ENCODE measurements around the gene BNIP3. TPM values are rescaled to one million over a fixed set of nuclear protein-coding genes. Genes with fewer than 3 reads are reported as not detected.
A peak's percentile ranks its signal among the peaks of the same experiment; 100 is the strongest.
"Not testable (repeated sequence)": the region's sequence is repeated elsewhere in the genome, so short reads cannot be mapped to it uniquely, and the experiment has no call there.

The BNIP3 gene
- total RNA-seq, 2 donors from 2014 or later = 6.9 to 51.7 TPM

DNA sequence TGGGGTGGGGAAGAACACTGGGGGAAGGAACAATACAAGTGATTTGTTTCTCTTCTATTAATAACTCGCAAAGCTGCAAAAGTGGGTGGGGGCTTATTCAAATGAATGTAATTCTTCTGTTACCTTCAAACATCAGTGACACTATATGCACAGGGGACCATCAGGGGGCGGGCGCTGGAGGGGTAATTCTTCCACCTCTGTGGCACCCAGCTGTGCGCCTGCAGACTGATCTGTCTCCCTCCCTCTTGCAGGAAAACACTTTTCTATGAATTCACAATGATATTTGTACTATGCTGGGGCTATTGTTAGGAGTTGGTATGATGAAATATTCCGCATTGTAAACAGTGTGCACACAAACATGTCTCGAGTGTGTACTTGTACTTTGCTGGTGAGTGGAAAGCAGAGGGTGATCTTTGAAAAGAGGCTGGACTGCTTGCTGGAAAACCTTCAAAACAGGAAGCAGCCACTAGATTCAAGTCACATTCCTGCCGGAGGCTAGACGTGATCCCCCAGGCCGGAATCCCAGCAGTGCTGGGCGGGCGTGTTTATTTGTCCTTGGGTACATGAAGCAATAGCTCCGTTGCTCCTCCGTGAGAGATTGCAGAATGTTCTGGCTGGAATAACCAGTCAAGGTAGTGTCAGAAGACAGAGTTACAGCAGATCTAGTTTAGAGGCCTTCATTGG lies 15.8 kb upstream of the BNIP3 start:
- intact Hi-C loops (cut with DNase I) = no loop called here
- Histone ChIP-seq H3K27ac (no peak overlapping the region), H3K4me3 (no peak overlapping the region)

GRCh38 chr10:131996466-131997365 lies 15.0 kb upstream of the BNIP3 start:
- intact Hi-C loops (cut with DNase I) = no loop called here
- H3K27me3 ChIP-seq = no peaks in the 10 kb centered on the region
- no peak for TF ChIP-seq CTCF (IDR thresholded peaks at IDR 0.05)
- no peak overlapping the region for H3K4me3 ChIP-seq
- H3K9me3 ChIP-seq = no peaks in the 10 kb centered on the region
- H3K36me3 ChIP-seq = no peaks in the 10 kb centered on the region
- no peaks in the 10 kb centered on the region for H3K4me1 ChIP-seq
- no peak for DNase-seq
- H3K27ac ChIP-seq = no peak overlapping the region
- H3K9ac ChIP-seq (ENCODE audit: low read depth in 2 of 2, low read length in 2 of 2) = no peak overlapping the region

More for the DNA sequence above, 15.8 kb upstream of the BNIP3 start:
- peak; percentile 47 for DNase-seq
- no peak overlapping the region for H3K9ac ChIP-seq (ENCODE audit: low read depth in 2 of 2, low read length in 2 of 2)
- TF ChIP-seq CTCF (IDR thresholded peaks at IDR 0.05) = no peak
- H3K9me3 ChIP-seq = no peaks in the 10 kb centered on the region
- H3K27me3 ChIP-seq = no peaks in the 10 kb centered on the region
- no peaks in the 10 kb centered on the region for H3K4me1 ChIP-seq
- H3K36me3 ChIP-seq = no peaks in the 10 kb centered on the region

DNA sequence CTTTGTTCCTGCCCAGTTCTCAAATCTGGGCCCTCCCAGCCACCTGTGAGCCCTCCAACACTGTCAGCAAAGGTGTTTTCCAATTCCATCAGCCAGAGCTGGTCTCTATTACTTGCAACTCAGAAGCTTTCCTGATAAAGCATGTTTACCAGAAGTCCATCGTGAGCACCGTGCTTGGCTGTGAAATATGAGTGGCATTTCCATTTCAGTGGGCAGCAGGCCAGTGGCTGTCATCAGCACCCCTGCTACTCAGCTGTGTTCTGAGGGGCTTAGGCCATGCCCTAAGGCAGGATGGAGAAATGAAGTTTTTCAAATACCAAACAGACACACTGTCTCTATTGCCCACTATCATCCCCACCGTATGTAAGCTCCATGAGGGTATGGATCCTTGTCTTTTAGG lies 12.7 kb upstream of the BNIP3 start:
- no peaks in the 10 kb centered on the region for H3K9me3 ChIP-seq
- no peaks in the 10 kb centered on the region for H3K4me1 ChIP-seq
- no peaks in the 10 kb centered on the region for H3K36me3 ChIP-seq
- no peak overlapping the region for H3K27ac ChIP-seq
- H3K27me3 ChIP-seq = no peaks in the 10 kb centered on the region
- H3K4me3 ChIP-seq = no peak overlapping the region
- no peak for DNase-seq
- TF ChIP-seq CTCF (IDR thresholded peaks at IDR 0.05) = no peak
- no peak overlapping the region for H3K9ac ChIP-seq (ENCODE audit: low read depth in 2 of 2, low read length in 2 of 2)
- intact Hi-C loops (cut with DNase I) = no loop called here

- no peaks in the 10 kb centered on the region for H3K9me3 ChIP-seq
- no peak overlapping the region for H3K27ac ChIP-seq
- no peaks in the 10 kb centered on the region for H3K36me3 ChIP-seq
- H3K27me3 ChIP-seq = no peaks in the 10 kb centered on the region
- no peak overlapping the region for H3K4me3 ChIP-seq
- H3K9ac ChIP-seq (ENCODE audit: low read depth in 2 of 2, low read length in 2 of 2) = no peak overlapping the region
- intact Hi-C loops (cut with DNase I) = no loop called here
- no peak for DNase-seq
- no peak for TF ChIP-seq CTCF (IDR thresholded peaks at IDR 0.05)
- no peaks in the 10 kb centered on the region for H3K4me1 ChIP-seq
These were observed 11.6 kb upstream of the BNIP3 start for GRCh38 chr10:131993275-131993674.

GRCh38 chr10:131991726-131992125 lies 10.0 kb upstream of the BNIP3 start:
- no peak overlapping the region for H3K9ac ChIP-seq (ENCODE audit: low read depth in 2 of 2, low read length in 2 of 2)
- no peaks in the 10 kb centered on the region for H3K36me3 ChIP-seq
- TF ChIP-seq CTCF (IDR thresholded peaks at IDR 0.05) = no peak
- no peak for DNase-seq
- H3K9me3 ChIP-seq = no peaks in the 10 kb centered on the region
- H3K27ac ChIP-seq = no peak overlapping the region
- no peaks in the 10 kb centered on the region for H3K4me1 ChIP-seq
- H3K4me3 ChIP-seq = no peak overlapping the region
- intact Hi-C loops (cut with DNase I) = no loop called here
- no peaks in the 10 kb centered on the region for H3K27me3 ChIP-seq

- H3K4me3 ChIP-seq; H3K27ac ChIP-seq; H3K36me3 ChIP-seq; DNase-seq; H3K4me1 ChIP-seq; H3K9me3 ChIP-seq; intact Hi-C loops (cut with DNase I); H3K27me3 ChIP-seq; H3K9ac ChIP-seq (ENCODE audit: low read depth in 2 of 2, low read length in 2 of 2): not testable (repeated sequence)
These were observed 6.1 kb upstream of the BNIP3 start for GRCh38 chr10:131987786-131988185.

- H3K4me3 ChIP-seq; H3K4me1 ChIP-seq; H3K9ac ChIP-seq (ENCODE audit: low read depth in 2 of 2, low read length in 2 of 2); H3K9me3 ChIP-seq; H3K27me3 ChIP-seq; H3K27ac ChIP-seq; DNase-seq; H3K36me3 ChIP-seq; intact Hi-C loops (cut with DNase I): not testable (repeated sequence)
These were observed 5.6 kb upstream of the BNIP3 start for GRCh38 chr10:131987301-131987700.

DNA sequence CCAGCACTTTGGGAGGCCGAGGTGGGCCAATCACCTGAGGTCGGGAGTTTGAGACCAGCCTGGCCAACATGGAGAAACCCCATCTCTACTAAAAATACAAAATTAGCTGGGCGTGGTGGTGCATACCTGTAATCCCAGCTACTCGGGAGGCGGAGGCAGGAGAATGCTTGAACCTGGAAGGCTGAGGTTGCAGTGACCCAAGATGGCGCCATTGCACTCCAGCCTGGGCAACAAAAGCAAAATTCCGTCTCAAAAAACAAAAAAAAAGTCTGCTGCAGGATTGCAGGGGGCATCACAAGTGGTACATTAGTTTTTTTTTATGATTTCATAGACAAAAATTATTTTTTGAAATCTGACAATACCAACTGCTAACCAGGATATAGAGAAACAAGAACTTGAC lies 5.1 kb upstream of the BNIP3 start:
- H3K9me3 ChIP-seq, H3K27ac ChIP-seq: not testable (repeated sequence)

More for the DNA sequence above, 5.1 kb upstream of the BNIP3 start:
- H3K4me3 ChIP-seq; H3K27me3 ChIP-seq; H3K9ac ChIP-seq (ENCODE audit: low read depth in 2 of 2, low read length in 2 of 2); H3K4me1 ChIP-seq; H3K36me3 ChIP-seq; DNase-seq; intact Hi-C loops (cut with DNase I): not testable (repeated sequence)

Measured in colonic mucosa (tissue), 4 donors.